OCI-LY1 (cell line): Measurements from ENCODE around the gene PARVG.

Source experiments
- CTCF ChIP-seq: fragments of 200-600 bp; sonication (generic), shearing (Covaris generic); IDR thresholded peaks from 2 replicates; pipeline ENCODE4 v1.5.1; 2017; ENCODE audit warnings: mild to moderate bottlenecking, antibody characterized with exemption, low read length, moderate library complexity, mixed read lengths
- EZH2 ChIP-seq: fragments of 200-600 bp; sonication (generic), shearing (Covaris generic); IDR thresholded peaks from 2 replicates; pipeline ENCODE4 v1.8.0; 2017; ENCODE audit warnings: borderline replicate concordance, mixed run types, mild to moderate bottlenecking, antibody characterized with exemption, low read length, moderate library complexity, mixed read lengths

GRCh38 chr22:44160421-44160820 lies 20.3 kb upstream of the PARVG start:
- no peak for TF ChIP-seq CTCF
- no peak for TF ChIP-seq EZH2
